ENCODE measurements around the gene FAM180A. TPM values are rescaled to one million over a fixed set of nuclear protein-coding genes. Genes with fewer than 3 reads are reported as not detected.

Gene FAM180A
- total and polyA plus RNA-seq, 9 of the 15 experiments (the other 6 are each of a cell fraction or from before 2014, with no cell fraction given), result not detected

DNA sequence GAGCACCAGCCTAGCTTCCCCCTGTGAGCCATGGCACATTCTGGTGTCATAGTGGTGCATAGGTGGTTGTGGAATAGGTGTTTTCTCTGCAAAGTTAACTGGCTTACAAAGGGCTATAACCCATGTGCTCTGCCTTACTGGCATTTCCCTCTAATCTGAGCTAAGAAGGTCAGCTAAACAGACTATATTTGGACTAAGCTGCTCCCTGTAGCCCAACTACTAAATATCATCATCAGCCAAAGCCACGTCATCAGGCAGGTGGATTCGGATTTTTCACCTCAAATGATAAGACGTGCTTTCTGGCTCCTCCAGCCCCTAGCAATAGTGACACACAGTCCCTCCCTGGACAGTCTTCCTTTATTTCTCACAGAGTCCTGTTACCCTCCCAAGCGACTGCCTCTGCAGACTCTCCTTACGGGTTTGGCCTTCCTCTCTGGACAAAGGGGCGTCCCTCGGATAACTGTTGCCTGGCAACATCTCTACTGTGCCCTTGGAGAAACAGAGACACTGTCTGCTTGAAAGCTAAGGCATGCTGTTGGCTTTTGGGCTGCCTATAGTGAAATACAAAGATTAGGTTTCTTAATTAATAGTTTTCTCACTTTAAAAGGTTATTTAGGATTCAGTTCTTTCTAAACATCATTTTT is 29.7 kb downstream of the FAM180A start:
- intact Hi-C loops (cut with micrococcal nuclease) (no loop called here), in situ Hi-C loops (cut with MboI) (no loop called here)
- no peak overlapping the region for H3K9ac ChIP-seq (ENCODE audit: insufficient read depth in 1 of 2, low read depth in 2 of 2, low read length in 2 of 2)
- no peak overlapping the region for H2AFZ ChIP-seq (ENCODE audit: low read depth, low read length)
- TF ChIP-seq ZNF398 (CRISPR knock-in tag; IDR thresholded peaks at IDR 0.05), result no peak
- no peak for TF ChIP-seq NCOA4 (IDR thresholded peaks at IDR 0.05; ENCODE audit: partially characterized antibody)
- no peak for TF ChIP-seq ATF1 (CRISPR knock-in tag; IDR thresholded peaks at IDR 0.05)
- TF ChIP-seq ATF1 (tag; IDR thresholded peaks at IDR 0.05), result peak; percentile 36; the same call in 1 of the 2 replicates
- TF ChIP-seq CREM (IDR thresholded peaks at IDR 0.05; ENCODE audit: low read depth), result peak; percentile 44; the same call in 1 of the 2 replicates
- no peak for TF ChIP-seq XRCC4 (IDR thresholded peaks at IDR 0.05; ENCODE audit: extremely low read depth, insufficient read depth, insufficient read length)
- no peak for TF ChIP-seq ARID2 (IDR thresholded peaks at IDR 0.05)
- no peak for TF ChIP-seq MYC (IDR thresholded peaks at IDR 0.05; ENCODE audit: low read depth, low read length)
- no peak for TF ChIP-seq MYC (CRISPR knock-in tag; IDR thresholded peaks at IDR 0.05; ENCODE audit: borderline replicate concordance, low read depth)
- TF ChIP-seq RFX1 (IDR thresholded peaks at IDR 0.05), result peak; percentile 73
- no peak for TF ChIP-seq BCLAF1 (IDR thresholded peaks at IDR 0.05; ENCODE audit: borderline replicate concordance in 1 of 2, control insufficient read depth in 1 of 2, low read depth in 2 of 2, low read length in 1 of 2)
- DNase-seq (ENCODE audit: extremely low read depth in 1 of 4, low spot score in 3 of 4) (no peak), ATAC-seq (0 out of 3 replicates have a peak, but pooled peaks have one; percentile 7), FAIRE-seq (no peak)
- H3K4me1 ChIP-seq (replicated peaks in 1 of 2; ENCODE audit: control insufficient read depth in 2 of 2, insufficient read depth in 2 of 2, low read length in 2 of 2), result peaks cover 6 to 9% of the 10 kb centered on the region in 2 experiments; a peak in 4 of 5 replicates
- H3K36me3 ChIP-seq (ENCODE audit: control insufficient read depth, insufficient read depth, low read length), result no peaks in the 10 kb centered on the region
- H3K9me3 ChIP-seq (replicated peaks; ENCODE audit: control insufficient read depth, insufficient read depth, low read depth, low read length), result no peaks in the 10 kb centered on the region
- ChIA-PET POLR2A (interaction anchor here (0.6 to 1.4 kb wide), 3 partner anchors 9 to 245 kb away, joined by 3 to 5 read pairs (median 5); partner anchors contain the start of gene SLC13A4), CTCF (ENCODE audit: low intra/inter-chr PET ratio) (no interaction called here)
- H3K79me2 ChIP-seq (ENCODE audit: control insufficient read depth, insufficient read depth, low read length), result no peaks in the 10 kb centered on the region
- no TSS peak for BruUV-seq (replicated peaks)
- H4K20me1 ChIP-seq (replicated peaks; ENCODE audit: control insufficient read depth, insufficient read depth, low read length), result no peaks in the 10 kb centered on the region
- no peak overlapping the region for H3K4me3 ChIP-seq
- H3K4me2 ChIP-seq (ENCODE audit: insufficient read depth, low read length), result no peak overlapping the region
- H3K27ac ChIP-seq (ENCODE audit: extremely low read depth, low read depth, low read length), result no peak overlapping the region
- peaks cover 27 to 43% of the 10 kb centered on the region in 2 experiments; a peak in 4 of 5 replicates for H3K27me3 ChIP-seq (ENCODE audit: control insufficient read depth in 2 of 2, insufficient read depth in 2 of 2, low read length in 2 of 2)
- 5% methylated on average over 7 of the region's 7 CpGs for WGBS (ENCODE audit: insufficient coverage, low coverage, missing lambda C conversion rate)
- H3K9me1 ChIP-seq (ENCODE audit: control insufficient read depth, insufficient read depth, low read length), result no peaks in the 10 kb centered on the region

Measured in K562 (cell line).